HepG2 (cell line): ENCODE results near the gene ZNF586. TPM values are rescaled to one million over a fixed set of nuclear protein-coding genes. Genes with fewer than 3 reads are reported as not detected.

Experiments
- CREM ChIP-seq, 2 experiments: sonication (generic) in 1 of 2; formaldehyde crosslinking in 1 of 2; IDR thresholded peaks; 2 replicates each; pipeline versions ENCODE4 v1.4.0 to v1.6.1; 2016 to 2020; ENCODE audit warnings: antibody characterized with exemption in 1 of 2, mild to moderate bottlenecking in 1 of 2, missing genetic modification reagents in 1 of 2
- HDAC2 ChIP-seq: sonication (generic); formaldehyde crosslinking; IDR thresholded peaks from 2 replicates; pipeline ENCODE4 v1.4.0; 2020; ENCODE audit warnings: missing genetic modification reagents
- SP2 ChIP-seq: sonication (generic); formaldehyde crosslinking; IDR thresholded peaks from 2 replicates; pipeline ENCODE4 v1.5.1; 2020; ENCODE audit warnings: mild to moderate bottlenecking, missing genetic modification reagents
- ZBTB21 ChIP-seq: sonication (generic); formaldehyde crosslinking; IDR thresholded peaks from 2 replicates; pipeline ENCODE4 v1.4.0; 2020; ENCODE audit warnings: missing genetic modification reagents
- ZFAT ChIP-seq: sonication (generic); formaldehyde crosslinking; conservative IDR thresholded peaks from 2 replicates; pipeline ENCODE4 v1.8.1; 2023; ENCODE audit warnings: missing genetic modification reagents, inconsistent platforms
- ZNF263 ChIP-seq: sonication (generic); formaldehyde crosslinking; IDR thresholded peaks from 2 replicates; pipeline ENCODE4 v1.4.0; 2020; ENCODE audit warnings: missing genetic modification reagents
- ZNF768 ChIP-seq: sonication (generic); formaldehyde crosslinking; IDR thresholded peaks from 2 replicates; pipeline ENCODE4 v1.4.0; 2020; ENCODE audit warnings: missing genetic modification reagents
- polyA plus RNA-seq, 8 experiments: library from polyadenylated mRNA; depleted of rRNA in 3 of 8; stranded (reverse) in 7 of 8; unstranded in 1 of 8; fragments of >200 nt; fragmentation: Illumina TruSeq in 4 of 8; extraction: Trizol in 4 of 8; gene quantifications; 2 replicates each; pipeline versions ENCODE4 v1.2.1 to v1.2.3, GENCODE V29; 2011 to 2016; ENCODE audit warnings: low read depth in 4 of 8, missing spikeins in 1 of 8, mixed read lengths in 1 of 8; ENCODE audit not compliant: insufficient read depth in 1 of 8
- total RNA-seq, 5 experiments: library from RNA; depleted of rRNA; stranded (reverse); fragments of >200 nt; fragmentation: Illumina TruSeq; extraction: Trizol; gene quantifications; 2 replicates each; pipeline ENCODE4 v1.2.3, GENCODE V29; 2016; ENCODE audit warnings: low read depth in 1 of 5
- TF ChIP-seq, protein P1 (sequence below): sonication (generic); formaldehyde crosslinking; IDR thresholded peaks from 2 replicates; pipeline ENCODE4 v1.5.1; 2020; ENCODE audit warnings: missing genetic modification reagents, mild to moderate bottlenecking, borderline replicate concordance
- TF ChIP-seq, protein P2 (sequence below): sonication (generic); formaldehyde crosslinking; IDR thresholded peaks from 2 replicates; pipeline ENCODE4 v1.5.1; 2020; ENCODE audit warnings: missing genetic modification reagents, mild to moderate bottlenecking, borderline replicate concordance
- TF ChIP-seq, protein P3 (sequence below): sonication (generic); formaldehyde crosslinking; IDR thresholded peaks from 2 replicates; pipeline ENCODE4 v1.8.0; 2022; ENCODE audit warnings: mild to moderate bottlenecking, missing genetic modification reagents; ENCODE audit not compliant: insufficient replicate concordance
- TF ChIP-seq, protein P4 (sequence below): IDR thresholded peaks from 2 replicates; pipeline ENCODE4 v1.6.1; 2016; ENCODE audit warnings: missing genetic modification reagents, missing compliant biosample characterization
- TF ChIP-seq, protein P5 (sequence below): IDR thresholded peaks from 2 replicates; pipeline ENCODE4 v1.6.1; 2012; ENCODE audit warnings: low read depth, low read length, improper control_type of control experiment
- TF ChIP-seq, protein P6 (sequence below): sonication (generic); formaldehyde crosslinking; IDR thresholded peaks from 2 replicates; pipeline ENCODE4 v1.5.1; 2020; ENCODE audit warnings: missing genetic modification reagents, mild to moderate bottlenecking, borderline replicate concordance
- TF ChIP-seq, protein P7 (sequence below): sonication (generic); formaldehyde crosslinking; IDR thresholded peaks from 2 replicates; pipeline ENCODE4 v1.8.1; 2022; ENCODE audit warnings: mild to moderate bottlenecking, missing genetic modification reagents

The ZNF586 gene
- total and polyA plus RNA-seq, 2 of the 13 experiments (the other 11 are each of a cell fraction or from before 2014, with no cell fraction given) = 0.50 to 3.4 TPM

DNA sequence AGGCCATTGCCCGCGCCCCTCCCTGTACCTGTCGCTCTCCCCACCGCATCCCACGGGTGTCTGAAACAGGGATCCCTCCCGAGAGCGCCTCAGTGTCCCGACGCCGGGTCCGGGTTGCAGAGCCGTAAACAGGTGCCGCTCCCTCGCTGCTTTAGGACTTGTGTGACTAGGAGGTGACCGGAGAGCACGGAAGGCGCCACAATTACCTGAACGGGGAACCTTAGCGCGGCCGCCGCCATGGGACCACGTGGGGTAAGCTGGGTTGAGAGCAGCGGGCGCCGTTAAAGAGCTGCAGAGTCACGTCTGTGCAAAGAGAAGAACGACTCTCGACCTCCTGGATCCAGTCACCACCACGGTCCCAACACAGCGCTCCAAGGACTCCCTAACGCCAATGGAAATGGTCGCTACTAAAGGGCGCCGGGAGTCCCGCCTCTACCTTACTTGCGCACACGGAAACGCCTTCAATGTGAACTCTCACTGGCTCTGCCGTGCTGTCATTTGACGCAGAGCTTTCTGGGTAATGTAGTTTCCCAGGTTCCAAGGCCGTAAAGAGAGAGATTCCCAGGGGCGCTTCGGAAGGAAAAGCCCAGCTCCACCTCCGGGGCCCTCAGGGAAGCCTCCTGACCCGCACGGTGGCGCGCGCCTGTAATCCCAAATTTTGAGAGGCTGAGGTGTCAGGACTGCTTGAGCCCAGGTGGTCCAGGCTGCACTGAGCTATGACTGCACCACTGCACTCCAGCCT is 45.2 kb downstream of the ZNF586 start, which contains the start of gene ZNF552 (continued):
- TF ChIP-seq ZNF768 (peak; percentile 24; the same call in 1 of the 2 replicates), CREM (IDR thresholded peaks at IDR 0.05) (peak; percentile 94), CREM (CRISPR knock-in tag; IDR thresholded peaks at IDR 0.05) (no peak), ZNF263 (CRISPR knock-in tag) (no peak; the same call in 1 of the 2 replicates), HDAC2 (CRISPR knock-in tag) (peak; percentile 20), ZFAT (no peak), SP2 (CRISPR knock-in tag) (peak; percentile 96), ZBTB21 (CRISPR knock-in tag) (no peak)
- TF ChIP-seq, protein P1, sequence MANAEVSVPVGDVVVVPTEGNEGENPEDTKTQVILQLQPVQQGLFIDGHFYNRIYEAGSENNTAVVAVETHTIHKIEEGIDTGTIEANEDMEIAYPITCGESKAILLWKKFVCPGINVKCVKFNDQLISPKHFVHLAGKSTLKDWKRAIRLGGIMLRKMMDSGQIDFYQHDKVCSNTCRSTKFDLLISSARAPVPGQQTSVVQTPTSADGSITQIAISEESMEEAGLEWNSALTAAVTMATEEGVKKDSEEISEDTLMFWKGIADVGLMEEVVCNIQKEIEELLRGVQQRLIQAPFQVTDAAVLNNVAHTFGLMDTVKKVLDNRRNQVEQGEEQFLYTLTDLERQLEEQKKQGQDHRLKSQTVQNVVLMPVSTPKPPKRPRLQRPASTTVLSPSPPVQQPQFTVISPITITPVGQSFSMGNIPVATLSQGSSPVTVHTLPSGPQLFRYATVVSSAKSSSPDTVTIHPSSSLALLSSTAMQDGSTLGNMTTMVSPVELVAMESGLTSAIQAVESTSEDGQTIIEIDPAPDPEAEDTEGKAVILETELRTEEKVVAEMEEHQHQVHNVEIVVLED (CRISPR knock-in tag) = peak; percentile 90
- TF ChIP-seq, protein P2, sequence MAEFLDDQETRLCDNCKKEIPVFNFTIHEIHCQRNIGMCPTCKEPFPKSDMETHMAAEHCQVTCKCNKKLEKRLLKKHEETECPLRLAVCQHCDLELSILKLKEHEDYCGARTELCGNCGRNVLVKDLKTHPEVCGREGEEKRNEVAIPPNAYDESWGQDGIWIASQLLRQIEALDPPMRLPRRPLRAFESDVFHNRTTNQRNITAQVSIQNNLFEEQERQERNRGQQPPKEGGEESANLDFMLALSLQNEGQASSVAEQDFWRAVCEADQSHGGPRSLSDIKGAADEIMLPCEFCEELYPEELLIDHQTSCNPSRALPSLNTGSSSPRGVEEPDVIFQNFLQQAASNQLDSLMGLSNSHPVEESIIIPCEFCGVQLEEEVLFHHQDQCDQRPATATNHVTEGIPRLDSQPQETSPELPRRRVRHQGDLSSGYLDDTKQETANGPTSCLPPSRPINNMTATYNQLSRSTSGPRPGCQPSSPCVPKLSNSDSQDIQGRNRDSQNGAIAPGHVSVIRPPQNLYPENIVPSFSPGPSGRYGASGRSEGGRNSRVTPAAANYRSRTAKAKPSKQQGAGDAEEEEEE = 0 out of 2 replicates have a peak, but pooled peaks have one; percentile 78
- TF ChIP-seq, protein P3, sequence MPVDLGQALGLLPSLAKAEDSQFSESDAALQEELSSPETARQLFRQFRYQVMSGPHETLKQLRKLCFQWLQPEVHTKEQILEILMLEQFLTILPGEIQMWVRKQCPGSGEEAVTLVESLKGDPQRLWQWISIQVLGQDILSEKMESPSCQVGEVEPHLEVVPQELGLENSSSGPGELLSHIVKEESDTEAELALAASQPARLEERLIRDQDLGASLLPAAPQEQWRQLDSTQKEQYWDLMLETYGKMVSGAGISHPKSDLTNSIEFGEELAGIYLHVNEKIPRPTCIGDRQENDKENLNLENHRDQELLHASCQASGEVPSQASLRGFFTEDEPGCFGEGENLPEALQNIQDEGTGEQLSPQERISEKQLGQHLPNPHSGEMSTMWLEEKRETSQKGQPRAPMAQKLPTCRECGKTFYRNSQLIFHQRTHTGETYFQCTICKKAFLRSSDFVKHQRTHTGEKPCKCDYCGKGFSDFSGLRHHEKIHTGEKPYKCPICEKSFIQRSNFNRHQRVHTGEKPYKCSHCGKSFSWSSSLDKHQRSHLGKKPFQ (CRISPR knock-in tag) = peak; percentile 58
- TF ChIP-seq, protein P4, sequence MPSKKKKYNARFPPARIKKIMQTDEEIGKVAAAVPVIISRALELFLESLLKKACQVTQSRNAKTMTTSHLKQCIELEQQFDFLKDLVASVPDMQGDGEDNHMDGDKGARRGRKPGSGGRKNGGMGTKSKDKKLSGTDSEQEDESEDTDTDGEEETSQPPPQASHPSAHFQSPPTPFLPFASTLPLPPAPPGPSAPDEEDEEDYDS = peak; percentile 96
- TF ChIP-seq, protein P5, sequence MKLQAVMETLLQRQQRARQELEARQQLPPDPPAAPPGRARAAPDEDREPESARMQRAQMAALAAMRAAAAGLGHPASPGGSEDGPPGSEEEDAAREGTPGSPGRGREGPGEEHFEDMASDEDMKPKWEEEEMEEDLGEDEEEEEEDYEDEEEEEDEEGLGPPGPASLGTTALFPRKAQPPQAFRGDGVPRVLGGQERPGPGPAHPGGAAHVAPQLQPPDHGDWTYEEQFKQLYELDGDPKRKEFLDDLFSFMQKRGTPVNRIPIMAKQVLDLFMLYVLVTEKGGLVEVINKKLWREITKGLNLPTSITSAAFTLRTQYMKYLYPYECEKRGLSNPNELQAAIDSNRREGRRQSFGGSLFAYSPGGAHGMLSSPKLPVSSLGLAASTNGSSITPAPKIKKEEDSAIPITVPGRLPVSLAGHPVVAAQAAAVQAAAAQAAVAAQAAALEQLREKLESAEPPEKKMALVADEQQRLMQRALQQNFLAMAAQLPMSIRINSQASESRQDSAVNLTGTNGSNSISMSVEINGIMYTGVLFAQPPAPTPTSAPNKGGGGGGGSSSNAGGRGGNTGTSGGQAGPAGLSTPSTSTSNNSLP = no peak
- TF ChIP-seq, protein P6, sequence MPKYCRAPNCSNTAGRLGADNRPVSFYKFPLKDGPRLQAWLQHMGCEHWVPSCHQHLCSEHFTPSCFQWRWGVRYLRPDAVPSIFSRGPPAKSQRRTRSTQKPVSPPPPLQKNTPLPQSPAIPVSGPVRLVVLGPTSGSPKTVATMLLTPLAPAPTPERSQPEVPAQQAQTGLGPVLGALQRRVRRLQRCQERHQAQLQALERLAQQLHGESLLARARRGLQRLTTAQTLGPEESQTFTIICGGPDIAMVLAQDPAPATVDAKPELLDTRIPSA = no peak; the same call in 1 of the 2 replicates
- TF ChIP-seq, protein P7, sequence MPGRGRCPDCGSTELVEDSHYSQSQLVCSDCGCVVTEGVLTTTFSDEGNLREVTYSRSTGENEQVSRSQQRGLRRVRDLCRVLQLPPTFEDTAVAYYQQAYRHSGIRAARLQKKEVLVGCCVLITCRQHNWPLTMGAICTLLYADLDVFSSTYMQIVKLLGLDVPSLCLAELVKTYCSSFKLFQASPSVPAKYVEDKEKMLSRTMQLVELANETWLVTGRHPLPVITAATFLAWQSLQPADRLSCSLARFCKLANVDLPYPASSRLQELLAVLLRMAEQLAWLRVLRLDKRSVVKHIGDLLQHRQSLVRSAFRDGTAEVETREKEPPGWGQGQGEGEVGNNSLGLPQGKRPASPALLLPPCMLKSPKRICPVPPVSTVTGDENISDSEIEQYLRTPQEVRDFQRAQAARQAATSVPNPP (CRISPR knock-in tag) = no peak
